HepG2 (cell line): ENCODE measurements around the gene ZCCHC24. TPM values are rescaled to one million over a fixed set of nuclear protein-coding genes. Genes with fewer than 3 reads are reported as not detected.

ENCODE experiments used
- AGO2 ChIP-seq: fragments of 200-400 bp; formaldehyde crosslinking; optimal IDR thresholded peaks from 2 replicates; pipeline ENCODE3; 2017; ENCODE audit warnings: mild to moderate bottlenecking, low read depth, low read length, moderate library complexity
- ARNT2 ChIP-seq: sonication (generic); formaldehyde crosslinking; IDR thresholded peaks from 2 replicates; pipeline ENCODE4 v1.8.0; 2022; ENCODE audit warnings: mild to moderate bottlenecking, low read depth, missing genetic modification reagents, moderate library complexity
- CENPT ChIP-seq: sonication (generic); formaldehyde crosslinking; IDR thresholded peaks from 2 replicates; pipeline ENCODE4 v1.8.0; 2022; ENCODE audit warnings: low read depth, mild to moderate bottlenecking, moderate library complexity, missing genetic modification reagents
- CENPX ChIP-seq: sonication (generic); formaldehyde crosslinking; IDR thresholded peaks from 2 replicates; pipeline ENCODE4 v1.9.0; 2021; ENCODE audit warnings: mild to moderate bottlenecking, missing genetic modification reagents, moderate library complexity
- CREB1 ChIP-seq, 2 experiments: fragments of 450-650 bp in 1 of 2; IDR thresholded peaks; 2 replicates each; pipeline ENCODE4 v1.6.1; 2016 to 2017; ENCODE audit warnings: control low read depth in 1 of 2, mild to moderate bottlenecking in 1 of 2, missing compliant biosample characterization in 1 of 2, missing genetic modification characterization in 1 of 2
- DNMT3B ChIP-seq: conservative IDR thresholded peaks from 2 replicates; pipeline ENCODE4 v1.6.1; 2016; ENCODE audit warnings: missing biosample characterization, control low read depth
- GZF1 ChIP-seq: sonication (generic); formaldehyde crosslinking; IDR thresholded peaks from 2 replicates; pipeline ENCODE4 v1.5.1; 2020; ENCODE audit warnings: mild to moderate bottlenecking, missing genetic modification reagents
- HNRNPK ChIP-seq: fragments of 200-400 bp; formaldehyde crosslinking; IDR thresholded peaks from 2 replicates; pipeline ENCODE4 v1.6.1; 2018; ENCODE audit warnings: low read length, low read depth, moderate library complexity, mild to moderate bottlenecking; ENCODE audit not compliant: poor library complexity, severe bottlenecking
- HOXA9 ChIP-seq: sonication (generic); formaldehyde crosslinking; IDR thresholded peaks from 2 replicates; pipeline ENCODE4 v1.8.1; 2022; ENCODE audit warnings: missing genetic modification reagents, mild to moderate bottlenecking, moderate library complexity, borderline replicate concordance
- KDM2A ChIP-seq: sonication (generic); formaldehyde crosslinking; IDR thresholded peaks from 2 replicates; pipeline ENCODE4 v1.4.0; 2020; ENCODE audit warnings: low read depth, missing genetic modification reagents, borderline replicate concordance
- NR3C1 ChIP-seq: sonication (generic); formaldehyde crosslinking; IDR thresholded peaks from 2 replicates; pipeline ENCODE4 v1.4.0; 2020; ENCODE audit warnings: missing genetic modification reagents
- NRL ChIP-seq: sonication (generic); formaldehyde crosslinking; IDR thresholded peaks from 2 replicates; pipeline ENCODE4 v1.5.0; 2020; ENCODE audit warnings: missing genetic modification reagents, mild to moderate bottlenecking, moderate library complexity, borderline replicate concordance
- SIN3B ChIP-seq: fragments of 150-350 bp; IDR thresholded peaks from 2 replicates; pipeline ENCODE4 v1.6.1; 2014; ENCODE audit warnings: low read length
- ZBTB3 ChIP-seq: sonication (generic); formaldehyde crosslinking; IDR thresholded peaks from 2 replicates; pipeline ENCODE4 v1.4.0; 2020; ENCODE audit warnings: low read depth, mild to moderate bottlenecking, moderate library complexity, missing genetic modification reagents, borderline replicate concordance
- ZFP36 ChIP-seq: fragments of 150-350 bp; IDR thresholded peaks from 2 replicates; pipeline ENCODE4 v1.6.1; 2018; ENCODE audit warnings: borderline replicate concordance, low read length, low read depth; ENCODE audit not compliant: partially characterized antibody
- ZFP82 ChIP-seq: sonication (generic); formaldehyde crosslinking; IDR thresholded peaks from 2 replicates; pipeline ENCODE4 v1.5.1; 2020; ENCODE audit warnings: mild to moderate bottlenecking, missing genetic modification reagents, borderline replicate concordance
- ZNF138 ChIP-seq: sonication (generic); formaldehyde crosslinking; IDR thresholded peaks from 2 replicates; pipeline ENCODE4 v1.5.0; 2020; ENCODE audit warnings: mild to moderate bottlenecking, low read depth, missing genetic modification reagents
- ZNF484 ChIP-seq: sonication (generic); formaldehyde crosslinking; IDR thresholded peaks from 2 replicates; pipeline ENCODE4 v1.5.1; 2020; ENCODE audit warnings: mild to moderate bottlenecking, low read depth, missing genetic modification reagents, borderline replicate concordance
- ZNF510 ChIP-seq: sonication (generic); formaldehyde crosslinking; IDR thresholded peaks from 2 replicates; pipeline ENCODE4 v1.4.0; 2020; ENCODE audit warnings: low read depth, mild to moderate bottlenecking, missing genetic modification reagents
- ZNF562 ChIP-seq: sonication (generic); formaldehyde crosslinking; IDR thresholded peaks from 2 replicates; pipeline ENCODE4 v1.8.0; 2022; ENCODE audit warnings: missing genetic modification reagents, borderline replicate concordance
- ZNF570 ChIP-seq: sonication (generic); formaldehyde crosslinking; IDR thresholded peaks from 2 replicates; pipeline ENCODE4 v1.4.0; 2020; ENCODE audit warnings: mild to moderate bottlenecking, missing genetic modification reagents, borderline replicate concordance
- ZNF703 ChIP-seq: sonication (generic); formaldehyde crosslinking; IDR thresholded peaks from 2 replicates; pipeline ENCODE4 v1.5.1; 2020; ENCODE audit warnings: missing genetic modification reagents, mild to moderate bottlenecking, moderate library complexity, borderline replicate concordance
- ZNF878 ChIP-seq: sonication (generic); formaldehyde crosslinking; IDR thresholded peaks from 2 replicates; pipeline ENCODE4 v1.8.1; 2023; ENCODE audit warnings: mild to moderate bottlenecking, missing genetic modification reagents, moderate library complexity
- ZSCAN12 ChIP-seq: sonication (generic); formaldehyde crosslinking; IDR thresholded peaks from 2 replicates; pipeline ENCODE4 v1.9.0; 2021; ENCODE audit warnings: mild to moderate bottlenecking, missing genetic modification reagents
- ZSCAN9 ChIP-seq: IDR thresholded peaks from 2 replicates; pipeline ENCODE4 v1.6.1; 2016; ENCODE audit warnings: borderline replicate concordance
- polyA plus RNA-seq, 8 experiments: library from polyadenylated mRNA; depleted of rRNA in 3 of 8; stranded (reverse) in 7 of 8; unstranded in 1 of 8; fragments of >200 nt; fragmentation: Illumina TruSeq in 4 of 8; extraction: Trizol in 4 of 8; gene quantifications; 2 replicates each; pipeline versions ENCODE4 v1.2.1 to v1.2.3, GENCODE V29; 2011 to 2016; ENCODE audit warnings: low read depth in 4 of 8, missing spikeins in 1 of 8, mixed read lengths in 1 of 8; ENCODE audit not compliant: insufficient read depth in 1 of 8
- total RNA-seq, 5 experiments: library from RNA; depleted of rRNA; stranded (reverse); fragments of >200 nt; fragmentation: Illumina TruSeq; extraction: Trizol; gene quantifications; 2 replicates each; pipeline ENCODE4 v1.2.3, GENCODE V29; 2016; ENCODE audit warnings: low read depth in 1 of 5
- TF ChIP-seq, protein P1 (sequence below): sonication (generic); formaldehyde crosslinking; IDR thresholded peaks from 2 replicates; pipeline ENCODE4 v1.4.0; 2020; ENCODE audit warnings: mild to moderate bottlenecking, missing genetic modification reagents
- TF ChIP-seq, protein P2 (sequence below): sonication (generic); formaldehyde crosslinking; IDR thresholded peaks from 2 replicates; pipeline ENCODE4 v1.5.1; 2020; ENCODE audit warnings: mild to moderate bottlenecking, missing genetic modification reagents, borderline replicate concordance

Gene ZCCHC24
- total and polyA plus RNA-seq, 2 of the 13 experiments (the other 11 are each of a cell fraction or from before 2014, with no cell fraction given) = 3.1 to 7.9 TPM

DNA sequence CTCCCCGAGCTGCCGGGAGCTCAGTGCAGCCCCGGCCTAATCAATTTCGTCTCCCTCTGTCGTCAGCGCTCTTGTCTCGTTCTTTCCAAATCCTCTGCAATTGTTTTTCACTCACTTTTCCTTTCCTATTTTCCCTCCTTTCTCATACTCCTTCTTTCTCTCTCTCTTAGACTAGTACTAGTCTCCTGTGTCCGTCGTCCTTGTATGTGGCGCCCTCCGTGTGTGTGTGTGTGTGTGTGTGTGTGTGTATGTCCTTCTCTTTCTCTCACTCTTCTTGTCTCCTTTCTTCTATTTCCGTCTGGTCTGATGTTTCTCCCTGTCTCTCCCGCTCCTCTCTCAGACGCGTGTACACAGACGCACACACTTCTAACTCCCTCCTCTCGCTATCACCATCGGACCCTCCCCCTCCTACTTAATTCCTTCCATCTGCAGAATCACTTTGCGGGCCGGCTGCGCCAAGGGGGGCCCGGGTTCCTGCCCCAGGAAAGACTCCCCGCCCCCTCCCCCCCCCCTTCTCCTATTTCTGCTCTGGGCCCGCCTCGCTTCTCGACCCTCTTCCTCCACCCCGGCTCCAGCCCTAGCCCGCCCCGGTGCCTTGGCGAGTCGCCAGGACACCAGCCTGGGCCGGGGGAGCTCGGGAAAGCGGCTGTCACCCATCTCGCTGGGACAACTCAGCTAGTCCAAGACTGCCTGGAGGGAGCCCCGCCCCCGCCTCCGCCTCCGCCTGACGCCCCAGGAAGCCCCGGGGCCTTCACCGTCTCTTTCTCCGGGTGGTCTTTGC lies 743 bp upstream of the ZCCHC24 start (continued):
- no peak for TF ChIP-seq AGO2
- TF ChIP-seq KDM2A (CRISPR knock-in tag) = no peak
- no peak for TF ChIP-seq ZNF878 (CRISPR knock-in tag)
- no peak for TF ChIP-seq HNRNPK
- TF ChIP-seq ZSCAN9 = no peak
- TF ChIP-seq ZNF138 = no peak
- no peak for TF ChIP-seq SIN3B
- TF ChIP-seq NRL (CRISPR knock-in tag) = no peak; the same call in 1 of the 2 replicates
- TF ChIP-seq ZFP82 (CRISPR knock-in tag) = peak; percentile 48; the same call in 1 of the 2 replicates
- TF ChIP-seq GZF1 (CRISPR knock-in tag) = no peak
- TF ChIP-seq, protein P1, sequence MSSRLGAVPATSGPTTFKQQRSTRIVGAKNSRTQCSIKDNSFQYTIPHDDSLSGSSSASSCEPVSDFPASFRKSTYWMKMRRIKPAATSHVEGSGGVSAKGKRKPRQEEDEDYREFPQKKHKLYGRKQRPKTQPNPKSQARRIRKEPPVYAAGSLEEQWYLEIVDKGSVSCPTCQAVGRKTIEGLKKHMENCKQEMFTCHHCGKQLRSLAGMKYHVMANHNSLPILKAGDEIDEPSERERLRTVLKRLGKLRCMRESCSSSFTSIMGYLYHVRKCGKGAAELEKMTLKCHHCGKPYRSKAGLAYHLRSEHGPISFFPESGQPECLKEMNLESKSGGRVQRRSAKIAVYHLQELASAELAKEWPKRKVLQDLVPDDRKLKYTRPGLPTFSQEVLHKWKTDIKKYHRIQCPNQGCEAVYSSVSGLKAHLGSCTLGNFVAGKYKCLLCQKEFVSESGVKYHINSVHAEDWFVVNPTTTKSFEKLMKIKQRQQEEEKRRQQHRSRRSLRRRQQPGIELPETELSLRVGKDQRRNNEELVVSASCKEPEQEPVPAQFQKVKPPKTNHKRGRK (CRISPR knock-in tag) = 0 out of 2 replicates have a peak, but pooled peaks have one; percentile 78
- no peak for TF ChIP-seq CENPX (CRISPR knock-in tag)
- TF ChIP-seq ZSCAN12 = no peak
- TF ChIP-seq ZNF484 (CRISPR knock-in tag) = no peak
- no peak for TF ChIP-seq ZFP36
- TF ChIP-seq CENPT (CRISPR knock-in tag) = no peak
- TF ChIP-seq ZNF562 (CRISPR knock-in tag) = no peak
- TF ChIP-seq ARNT2 (CRISPR knock-in tag) = no peak
- TF ChIP-seq ZNF570 (CRISPR knock-in tag) = no peak
- no peak for TF ChIP-seq ZBTB3 (CRISPR knock-in tag)
- no peak for TF ChIP-seq DNMT3B (CRISPR knock-in tag)
- no peak for TF ChIP-seq ZNF703 (CRISPR knock-in tag)
- no peak for TF ChIP-seq ZNF510 (CRISPR knock-in tag)
- TF ChIP-seq CREB1 (IDR thresholded peaks at IDR 0.05) = no peak
- no peak for TF ChIP-seq CREB1 (CRISPR knock-in tag; IDR thresholded peaks at IDR 0.05)
- TF ChIP-seq NR3C1 (CRISPR knock-in tag) = no peak
- TF ChIP-seq HOXA9 (CRISPR knock-in tag) = no peak
- TF ChIP-seq, protein P2, sequence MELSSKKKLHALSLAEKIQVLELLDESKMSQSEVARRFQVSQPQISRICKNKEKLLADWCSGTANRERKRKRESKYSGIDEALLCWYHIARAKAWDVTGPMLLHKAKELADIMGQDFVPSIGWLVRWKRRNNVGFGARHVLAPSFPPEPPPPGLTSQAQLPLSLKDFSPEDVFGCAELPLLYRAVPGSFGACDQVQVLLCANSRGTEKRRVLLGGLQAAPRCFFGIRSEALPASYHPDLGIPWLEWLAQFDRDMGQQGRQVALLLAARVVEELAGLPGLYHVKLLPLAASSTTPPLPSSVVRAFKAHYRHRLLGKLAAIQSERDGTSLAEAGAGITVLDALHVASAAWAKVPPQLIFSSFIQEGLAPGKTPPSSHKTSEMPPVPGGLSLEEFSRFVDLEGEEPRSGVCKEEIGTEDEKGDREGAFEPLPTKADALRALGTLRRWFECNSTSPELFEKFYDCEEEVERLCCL (CRISPR knock-in tag) = no peak
